Suprapubic skin (tissue), 4 donors: ENCODE measurements around the gene SMOC2.

Source experiments
- CTCF ChIP-seq, 2 donors: fragments of 200-600 bp in 1 of 2; fragments of 450-650 bp in 1 of 2; sonication (generic) in 1 of 2; IDR thresholded peaks; one replicate each; pipeline ENCODE4 v1.5.1; 2016 to 2019; ENCODE audit warnings: antibody characterized with exemption in 2 of 2, mild to moderate bottlenecking in 1 of 2, moderate library complexity in 1 of 2
- EP300 ChIP-seq: sonication (generic); formaldehyde crosslinking; IDR thresholded peaks from one replicate; pipeline ENCODE4 v1.6.1; 2017; ENCODE audit warnings: antibody characterized with exemption
- POLR2A ChIP-seq, 2 donors: fragments of 450-650 bp; IDR thresholded peaks; one replicate each; pipeline ENCODE4 v1.6.1; 2017; ENCODE audit warnings: antibody characterized with exemption in 2 of 2, mild to moderate bottlenecking in 2 of 2, moderate library complexity in 2 of 2
- POLR2AphosphoS5 ChIP-seq, 3 donors: sonication (generic); formaldehyde crosslinking; IDR thresholded peaks; one replicate each; pipeline ENCODE4 v1.6.1; 2017; ENCODE audit warnings: antibody characterized with exemption in 3 of 3

- TF ChIP-seq POLR2AphosphoS5 (IDR thresholded peaks at IDR 0.05) (no peak), CTCF (IDR thresholded peaks at IDR 0.05) (no peak), EP300 (no peak), POLR2A (IDR thresholded peaks at IDR 0.05) (no peak)
Measured at GRCh38 chr6:168618546-168619315, 177.7 kb downstream of the SMOC2 start.
